Gastroesophageal sphincter (tissue), 2 donors: ENCODE data around the gene VAV1.

Experiments
- EP300 ChIP-seq: sonication (generic); formaldehyde crosslinking; IDR thresholded peaks from one replicate; pipeline ENCODE4 v1.6.1; 2017; ENCODE audit warnings: antibody characterized with exemption, mild to moderate bottlenecking
- POLR2A ChIP-seq, 2 donors: fragments of 450-650 bp; IDR thresholded peaks; one replicate each; pipeline ENCODE4 v1.6.1; 2017; ENCODE audit warnings: antibody characterized with exemption in 2 of 2, mild to moderate bottlenecking in 2 of 2, moderate library complexity in 1 of 2
- POLR2AphosphoS5 ChIP-seq: sonication (generic); formaldehyde crosslinking; IDR thresholded peaks from one replicate; pipeline ENCODE4 v1.6.1; 2017; ENCODE audit warnings: antibody characterized with exemption

DNA sequence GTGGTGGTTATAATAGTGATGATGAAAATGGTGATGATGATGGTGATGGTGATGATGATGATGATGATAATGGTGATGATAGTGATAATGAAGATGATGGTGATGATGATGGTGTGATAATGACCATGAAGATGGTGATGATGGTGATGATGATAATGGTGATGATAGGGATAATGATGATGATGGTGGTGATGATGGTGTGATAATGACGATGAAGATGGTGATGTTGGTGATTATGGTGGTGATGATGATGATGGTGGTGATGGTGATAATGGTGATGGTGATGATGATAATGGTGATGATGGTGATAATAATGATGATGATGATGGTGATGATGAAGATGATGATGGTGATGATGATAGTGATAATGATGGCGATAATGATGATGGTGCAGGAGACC, 116.5 kb downstream of the VAV1 start:
- no peak for TF ChIP-seq POLR2AphosphoS5
- no peak for TF ChIP-seq POLR2A (IDR thresholded peaks at IDR 0.05)
- no peak for TF ChIP-seq EP300
